ENCODE data around the gene SPATA6. TPM values are rescaled to one million over a fixed set of nuclear protein-coding genes. Genes with fewer than 3 reads are reported as not detected.
"Not testable (repeated sequence)": the region's sequence is repeated elsewhere in the genome, so short reads cannot be mapped to it uniquely, and the experiment has no call there.

Gene SPATA6
- total and polyA plus RNA-seq, 2 experiments from 2014 or later, result 10.6 to 13.3 TPM

- not testable (repeated sequence) for H4K20me1 ChIP-seq (replicated peaks; ENCODE audit: insufficient read depth); H3K27ac ChIP-seq (ENCODE audit: low read depth); H2AFZ ChIP-seq; H3K4me1 Mint-ChIP-seq; H3K4me3 Mint-ChIP-seq; H3K27me3 Mint-ChIP-seq (ENCODE audit: insufficient read depth, low read depth, poor library complexity); H3K9me2 ChIP-seq (ENCODE audit: insufficient read depth); H3K4me1 ChIP-seq (ENCODE audit: insufficient read depth); ATAC-seq; H3F3A ChIP-seq (replicated peaks; ENCODE audit: low read depth); H3K36me3 ChIP-seq (ENCODE audit: insufficient read depth); H3K27ac Mint-ChIP-seq; DNase-seq (ENCODE audit: low spot score); H3K4me2 ChIP-seq; H3K4me3 ChIP-seq; H3K79me2 ChIP-seq (replicated peaks; ENCODE audit: insufficient read depth); H3K27me3 ChIP-seq (ENCODE audit: insufficient read depth)
- Mint-ChIP-seq H3K9me3 (peaks cover 62% of the 10 kb centered on the region), H3K36me3 (ENCODE audit: low read depth) (peaks cover 18% of the 10 kb centered on the region; the same call in 2 of the 3 replicates)
Observed at GRCh38 chr1:48277437-48277836, 194.6 kb downstream of the SPATA6 start.

GRCh38 chr1:48266576-48266975 is 205.4 kb downstream of the SPATA6 start:
- no peaks in the 10 kb centered on the region for H3K27me3 ChIP-seq (ENCODE audit: insufficient read depth)
- H3K4me1 ChIP-seq (ENCODE audit: insufficient read depth), result no peaks in the 10 kb centered on the region
- Mint-ChIP-seq H3K4me1 (no peaks in the 10 kb centered on the region), H3K9me3 (peaks cover 5% of the 10 kb centered on the region; the same call in 2 of the 3 replicates), H3K27ac (no peak overlapping the region), H3K4me3 (no peak overlapping the region), H3K27me3 (ENCODE audit: insufficient read depth, low read depth, poor library complexity) (peaks cover 2% of the 10 kb centered on the region), H3K36me3 (ENCODE audit: low read depth) (peaks cover 3% of the 10 kb centered on the region; the same call in 1 of the 3 replicates)
- DNase-seq (ENCODE audit: low spot score) (no peak), ATAC-seq (no peak)
- H2AFZ ChIP-seq, result no peak overlapping the region
- H3K4me2 ChIP-seq, result no peak overlapping the region
- H3K4me3 ChIP-seq, result no peak overlapping the region
- H3K9me2 ChIP-seq (ENCODE audit: insufficient read depth), result no peaks in the 10 kb centered on the region
- H3K36me3 ChIP-seq (ENCODE audit: insufficient read depth), result no peaks in the 10 kb centered on the region
- H3F3A ChIP-seq (replicated peaks; ENCODE audit: low read depth), result no peaks in the 10 kb centered on the region
- no peaks in the 10 kb centered on the region; the same call in 1 of the 2 replicates for H4K20me1 ChIP-seq (replicated peaks; ENCODE audit: insufficient read depth)
- no peak overlapping the region for H3K27ac ChIP-seq (ENCODE audit: low read depth)
- no peaks in the 10 kb centered on the region for H3K79me2 ChIP-seq (replicated peaks; ENCODE audit: insufficient read depth)
- TF ChIP-seq EZH2 (IDR thresholded peaks at IDR 0.05; ENCODE audit: low read depth, unreplicated experiment), result no peak
- TF ChIP-seq, protein P1, sequence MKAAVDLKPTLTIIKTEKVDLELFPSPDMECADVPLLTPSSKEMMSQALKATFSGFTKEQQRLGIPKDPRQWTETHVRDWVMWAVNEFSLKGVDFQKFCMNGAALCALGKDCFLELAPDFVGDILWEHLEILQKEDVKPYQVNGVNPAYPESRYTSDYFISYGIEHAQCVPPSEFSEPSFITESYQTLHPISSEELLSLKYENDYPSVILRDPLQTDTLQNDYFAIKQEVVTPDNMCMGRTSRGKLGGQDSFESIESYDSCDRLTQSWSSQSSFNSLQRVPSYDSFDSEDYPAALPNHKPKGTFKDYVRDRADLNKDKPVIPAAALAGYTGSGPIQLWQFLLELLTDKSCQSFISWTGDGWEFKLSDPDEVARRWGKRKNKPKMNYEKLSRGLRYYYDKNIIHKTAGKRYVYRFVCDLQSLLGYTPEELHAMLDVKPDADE (IDR thresholded peaks at IDR 0.05), result no peak
- no peak for TF ChIP-seq NANOG (IDR thresholded peaks at IDR 0.05; ENCODE audit: borderline replicate concordance)
- TF ChIP-seq JUNB (IDR thresholded peaks at IDR 0.05; ENCODE audit: unreplicated experiment), result no peak
- no peak for TF ChIP-seq ZNF462 (CRISPR knock-in tag; IDR thresholded peaks at IDR 0.05)
- no peak for TF ChIP-seq POLR2AphosphoS5 (IDR thresholded peaks at IDR 0.05; ENCODE audit: low read depth)
- TF ChIP-seq EZH2phosphoT487 (IDR thresholded peaks at IDR 0.05; ENCODE audit: unreplicated experiment), result no peak
- no peak for TF ChIP-seq CREB1 (CRISPR knock-in tag; IDR thresholded peaks at IDR 0.05; ENCODE audit: low read depth)
- no peak for TF ChIP-seq ZNF331 (CRISPR knock-in tag; IDR thresholded peaks at IDR 0.05; ENCODE audit: low read depth)
- TF ChIP-seq, protein P2, sequence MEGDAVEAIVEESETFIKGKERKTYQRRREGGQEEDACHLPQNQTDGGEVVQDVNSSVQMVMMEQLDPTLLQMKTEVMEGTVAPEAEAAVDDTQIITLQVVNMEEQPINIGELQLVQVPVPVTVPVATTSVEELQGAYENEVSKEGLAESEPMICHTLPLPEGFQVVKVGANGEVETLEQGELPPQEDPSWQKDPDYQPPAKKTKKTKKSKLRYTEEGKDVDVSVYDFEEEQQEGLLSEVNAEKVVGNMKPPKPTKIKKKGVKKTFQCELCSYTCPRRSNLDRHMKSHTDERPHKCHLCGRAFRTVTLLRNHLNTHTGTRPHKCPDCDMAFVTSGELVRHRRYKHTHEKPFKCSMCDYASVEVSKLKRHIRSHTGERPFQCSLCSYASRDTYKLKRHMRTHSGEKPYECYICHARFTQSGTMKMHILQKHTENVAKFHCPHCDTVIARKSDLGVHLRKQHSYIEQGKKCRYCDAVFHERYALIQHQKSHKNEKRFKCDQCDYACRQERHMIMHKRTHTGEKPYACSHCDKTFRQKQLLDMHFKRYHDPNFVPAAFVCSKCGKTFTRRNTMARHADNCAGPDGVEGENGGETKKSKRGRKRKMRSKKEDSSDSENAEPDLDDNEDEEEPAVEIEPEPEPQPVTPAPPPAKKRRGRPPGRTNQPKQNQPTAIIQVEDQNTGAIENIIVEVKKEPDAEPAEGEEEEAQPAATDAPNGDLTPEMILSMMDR (conservative IDR thresholded peaks at IDR 0.05; ENCODE audit: low read depth in 2 of 2), result no peak
